HG03196 (cell line): ENCODE data around the gene PPM1A.
"Not testable (repeated sequence)": the region's sequence is repeated elsewhere in the genome, so short reads cannot be mapped to it uniquely, and the experiment has no call there.

Experiments used
- ATAC-seq: cut with Tn5 transposase; IDR thresholded peaks from one replicate; pipeline ENCODE4 v1.9.1; 2021; ENCODE audit not compliant: unreplicated experiment

PPM1A gene

DNA sequence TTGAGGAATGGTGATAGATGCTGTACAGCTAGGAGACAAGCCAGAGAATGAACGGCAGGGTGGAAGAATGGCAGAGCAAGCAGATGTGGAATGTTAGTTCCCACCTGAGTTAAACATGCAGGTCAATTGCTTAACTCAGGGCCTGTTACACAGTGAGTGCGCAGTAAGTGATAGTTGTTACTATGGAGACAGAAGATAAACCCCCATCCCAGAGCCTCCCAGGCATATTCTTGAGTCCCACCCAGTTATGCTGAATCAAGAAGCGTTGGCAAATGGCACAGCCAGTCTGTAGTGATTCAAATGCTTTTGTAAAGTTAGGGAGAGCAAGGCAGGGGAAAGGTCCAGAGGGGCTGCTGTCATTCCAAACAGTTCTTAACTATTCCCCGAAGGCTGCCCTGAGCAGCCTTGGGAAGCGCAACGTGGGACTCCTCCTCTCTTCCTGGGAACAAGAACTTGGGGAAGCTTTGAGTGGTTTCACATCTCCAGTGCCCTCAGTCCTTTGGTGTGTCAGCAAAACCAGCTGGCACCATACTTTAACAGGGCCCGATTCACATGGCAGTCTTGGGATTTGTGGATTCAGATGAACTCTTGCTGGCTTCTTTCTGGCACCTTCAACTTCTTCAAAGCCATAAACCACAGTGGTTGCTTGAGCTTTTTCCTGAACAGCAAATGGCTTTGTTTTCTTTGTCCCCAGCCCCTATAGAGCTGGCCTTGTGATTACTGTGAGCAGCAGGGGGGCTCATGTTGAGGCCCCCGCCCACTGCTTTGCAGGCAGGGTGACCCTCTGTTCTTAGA, 66.4 kb downstream of the PPM1A start:
- no peak for ATAC-seq

DNA sequence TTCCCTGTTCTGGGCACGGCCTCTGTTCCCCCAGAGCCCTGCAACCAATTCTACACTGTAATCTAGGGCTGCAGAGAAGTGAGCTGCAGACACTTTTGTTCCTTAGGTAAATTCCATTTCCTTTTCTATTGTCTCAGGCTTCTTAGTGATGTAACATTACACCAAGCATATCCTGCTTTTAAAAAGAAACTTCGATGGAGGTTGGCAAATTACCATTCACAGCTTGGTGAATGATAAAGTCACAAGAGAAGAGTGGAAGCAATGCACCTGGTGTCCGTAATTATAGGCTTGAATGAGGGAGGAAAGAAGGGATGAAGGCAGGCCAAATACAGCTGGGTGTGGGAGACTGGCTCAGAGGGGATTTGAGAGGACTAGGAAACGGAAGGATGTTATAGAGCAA, 68.6 kb downstream of the PPM1A start:
- ATAC-seq = no peak

DNA sequence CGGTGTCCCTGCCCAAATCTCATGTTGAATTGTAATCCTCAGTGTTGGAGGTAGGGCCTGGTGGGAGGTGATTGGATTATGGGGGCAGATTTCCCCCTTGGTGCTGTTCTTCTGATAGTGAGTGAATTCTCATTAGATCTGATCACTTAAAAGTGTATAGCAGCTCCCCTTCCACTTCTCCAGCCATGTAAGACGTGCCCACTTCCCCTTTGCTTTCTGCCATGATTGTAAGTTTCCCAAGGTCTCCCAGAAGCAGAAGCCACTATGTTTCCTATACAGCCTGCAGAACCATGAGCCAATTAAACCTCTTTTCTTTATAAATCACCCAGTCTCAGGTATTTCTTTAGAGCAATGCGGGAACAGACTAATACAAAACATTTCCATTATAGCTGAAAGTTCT, 71.8 kb downstream of the PPM1A start:
- not testable (repeated sequence) for ATAC-seq

DNA sequence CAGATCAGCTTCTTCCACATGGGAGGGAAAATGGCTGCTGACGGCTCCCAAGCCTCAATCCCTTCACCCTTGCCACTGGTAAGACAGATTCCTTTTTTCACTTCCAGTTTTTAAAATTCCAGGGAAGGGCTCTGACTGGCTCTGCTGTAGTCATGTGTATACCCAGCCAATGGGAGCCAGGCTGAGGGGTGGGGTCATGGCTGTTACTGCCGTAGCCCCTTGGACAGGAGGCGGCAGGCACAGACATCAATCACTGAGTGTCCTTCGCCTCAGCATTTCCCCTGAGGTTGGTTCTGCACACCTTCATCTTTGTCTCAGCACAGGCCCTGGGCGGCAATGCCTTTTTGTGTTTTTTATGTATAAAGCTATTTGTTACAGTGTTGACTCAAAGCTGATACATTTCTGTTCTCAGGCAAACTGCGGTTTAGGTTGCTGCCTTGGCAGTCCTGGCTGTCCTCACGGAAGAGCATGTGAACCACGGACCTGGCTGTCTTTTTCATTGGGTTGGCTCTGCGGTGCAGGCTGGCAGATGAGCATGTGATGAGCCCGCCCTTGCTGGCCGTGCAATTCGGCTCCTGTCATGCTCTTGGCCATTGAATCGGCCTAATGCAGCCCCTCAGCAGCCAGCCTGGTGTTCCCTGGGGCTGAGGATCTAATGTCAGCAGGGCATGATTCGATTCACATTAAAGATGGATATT, 74.3 kb downstream of the PPM1A start:
- ATAC-seq = no peak

DNA sequence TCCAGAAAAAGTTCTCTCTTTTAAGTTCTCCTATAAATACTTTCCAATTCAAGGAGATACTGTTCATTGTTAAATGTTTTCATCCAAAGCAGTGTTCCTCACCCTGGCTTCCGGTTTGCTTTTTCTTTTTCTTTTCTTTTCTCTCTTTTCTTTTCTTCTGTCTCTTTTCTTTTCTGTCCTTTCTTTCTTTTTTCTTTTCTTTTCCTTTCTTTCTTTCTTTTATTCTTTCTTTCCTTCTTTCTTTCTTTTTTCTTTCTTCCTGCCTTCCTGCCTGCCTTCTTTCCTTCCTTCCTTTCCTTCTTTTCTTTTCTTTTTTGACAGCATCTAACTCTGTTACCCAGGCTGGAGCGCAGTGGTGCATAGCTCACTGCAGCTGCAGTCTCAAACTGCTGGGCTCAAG, 75.8 kb downstream of the PPM1A start:
- no peak for ATAC-seq

DNA sequence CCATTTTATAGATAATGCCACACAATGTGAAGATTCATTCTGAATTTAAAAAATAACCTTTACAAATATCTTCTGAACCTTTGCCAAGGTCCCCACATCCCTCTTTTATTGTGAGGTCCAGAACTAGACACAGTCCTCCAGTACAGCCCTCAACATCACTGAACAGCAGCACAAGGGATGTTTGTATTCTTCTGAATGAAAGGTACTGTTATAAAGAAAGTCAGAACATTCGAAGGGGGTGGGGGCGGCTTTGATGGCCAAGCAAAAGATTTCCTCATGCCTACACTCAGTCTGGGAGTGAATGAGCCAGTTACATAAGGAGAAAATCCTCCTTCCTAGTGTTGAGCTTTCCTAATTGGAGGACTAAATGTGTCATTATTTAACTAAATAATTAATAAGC, 77.3 kb downstream of the PPM1A start:
- no peak for ATAC-seq

DNA sequence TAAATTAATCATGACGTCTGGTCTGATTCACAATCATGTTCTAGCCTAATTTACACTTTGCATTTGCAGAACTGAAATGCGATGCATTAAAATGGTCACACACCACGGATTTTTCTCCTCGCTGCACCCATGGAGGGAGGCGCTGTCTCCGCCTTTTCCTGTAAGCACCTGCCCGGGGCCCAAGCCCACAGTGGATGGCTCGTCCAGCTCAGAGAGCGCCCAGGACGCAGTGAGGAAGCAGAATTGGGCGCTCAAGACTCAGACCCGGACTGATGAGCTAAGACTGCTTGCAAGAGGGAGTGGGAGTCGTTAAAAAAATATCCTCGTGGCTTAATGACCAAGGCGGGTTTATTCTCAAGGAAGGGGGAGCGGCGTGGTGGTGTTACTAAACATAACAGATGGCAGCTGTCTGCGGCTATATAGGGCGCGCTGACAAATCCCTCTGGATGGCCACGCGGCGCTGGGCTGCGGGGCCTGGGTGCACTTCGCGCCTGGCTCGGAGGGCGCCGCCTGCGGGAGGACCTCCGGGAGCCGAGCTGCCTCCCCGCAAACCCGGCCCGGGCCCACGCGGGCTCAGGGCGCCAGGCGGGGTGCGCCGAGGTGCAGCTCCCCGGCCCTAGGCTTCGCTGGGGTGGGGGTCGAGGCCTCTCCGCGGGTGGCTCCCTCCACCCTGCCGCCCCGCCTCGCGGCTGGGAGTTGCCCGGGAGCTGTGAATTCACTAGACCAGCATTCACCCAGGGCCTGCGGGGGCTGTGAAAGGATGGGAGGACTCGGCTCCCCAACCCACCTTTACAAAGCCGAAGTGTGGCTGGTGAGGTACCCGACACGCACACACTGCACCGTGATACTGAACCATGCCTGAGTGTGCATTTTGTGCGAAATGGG, 78.7 kb downstream of the PPM1A start:
- peak; percentile 56 for ATAC-seq

DNA sequence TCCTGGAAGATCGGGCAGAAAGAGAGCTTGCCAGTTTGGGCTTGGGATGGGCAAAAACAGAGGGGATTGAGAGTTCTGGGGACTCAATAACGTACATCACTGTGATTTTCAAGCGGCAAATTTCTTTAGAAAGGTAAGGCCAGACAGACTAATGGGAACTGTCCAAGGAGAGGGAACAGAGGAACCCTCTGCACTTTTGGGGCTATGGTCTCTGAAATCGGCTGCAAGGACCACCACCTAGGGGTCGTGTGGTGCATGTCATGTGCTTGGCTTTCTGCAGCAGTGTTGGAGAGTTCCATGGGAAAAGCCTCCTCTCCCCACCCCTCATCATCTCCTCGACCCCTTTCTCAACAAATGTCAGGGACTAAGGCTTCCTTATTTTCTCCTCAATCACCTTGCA, 79.6 kb downstream of the PPM1A start:
- no peak for ATAC-seq

DNA sequence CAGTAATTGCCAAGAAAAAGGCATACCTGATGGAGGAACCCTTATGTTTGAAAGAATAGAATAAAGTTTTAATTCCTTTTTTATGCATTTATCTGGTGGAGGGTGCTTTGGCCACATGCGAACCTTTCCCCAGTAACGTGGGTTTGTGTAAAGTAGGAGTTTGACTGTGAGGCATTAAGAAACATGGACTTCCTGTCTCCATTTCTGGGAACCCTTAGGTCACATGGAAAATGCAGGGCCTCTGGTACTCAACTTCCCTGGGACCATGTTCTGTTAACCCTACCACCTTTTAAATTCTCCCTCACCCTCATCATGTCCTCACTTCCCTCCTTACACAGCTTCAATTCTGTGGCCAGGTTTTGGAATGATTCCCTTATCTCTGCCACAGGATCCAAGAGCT, 80.3 kb downstream of the PPM1A start:
- no peak for ATAC-seq

DNA sequence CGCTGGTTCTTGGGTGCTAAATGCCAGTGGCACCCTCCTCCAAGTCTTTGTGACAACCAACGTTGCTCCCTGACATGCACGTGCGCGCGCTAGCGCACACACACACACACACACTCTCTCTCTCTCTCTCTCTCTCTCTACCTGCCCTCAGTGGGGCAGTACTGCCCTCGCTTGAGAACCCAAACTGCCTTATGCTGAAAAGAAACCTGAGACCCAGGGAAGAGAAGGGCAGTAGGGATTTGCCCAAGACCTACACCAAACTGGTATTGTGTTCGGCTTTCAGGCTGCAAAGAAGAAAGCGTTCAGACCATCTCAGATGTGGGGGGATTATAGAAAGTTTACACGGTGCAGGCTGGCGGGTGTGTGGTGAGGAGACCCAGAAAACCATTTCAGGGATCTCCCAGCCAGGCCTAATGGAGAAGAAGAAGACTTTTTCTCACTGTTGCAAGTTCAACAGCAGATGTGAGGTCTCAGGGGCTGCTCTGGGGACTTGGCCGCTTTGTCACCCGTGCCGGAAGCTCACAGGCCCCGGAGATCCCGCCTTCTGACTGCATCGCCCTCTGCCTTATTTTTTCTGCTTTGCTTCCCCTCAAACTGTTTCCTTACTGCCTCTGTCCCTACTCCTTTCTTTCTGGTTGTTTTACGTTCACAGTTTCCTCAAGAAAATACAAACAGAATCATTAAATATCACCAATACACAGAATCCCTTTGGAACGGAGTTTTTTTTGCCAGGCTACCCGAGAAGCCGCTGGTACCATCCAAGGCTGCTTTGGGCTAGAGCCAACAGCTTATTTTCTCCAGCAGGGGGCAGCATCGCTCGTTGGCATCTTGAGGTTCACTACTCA, 82.4 kb downstream of the PPM1A start:
- ATAC-seq = peak; percentile 80

DNA sequence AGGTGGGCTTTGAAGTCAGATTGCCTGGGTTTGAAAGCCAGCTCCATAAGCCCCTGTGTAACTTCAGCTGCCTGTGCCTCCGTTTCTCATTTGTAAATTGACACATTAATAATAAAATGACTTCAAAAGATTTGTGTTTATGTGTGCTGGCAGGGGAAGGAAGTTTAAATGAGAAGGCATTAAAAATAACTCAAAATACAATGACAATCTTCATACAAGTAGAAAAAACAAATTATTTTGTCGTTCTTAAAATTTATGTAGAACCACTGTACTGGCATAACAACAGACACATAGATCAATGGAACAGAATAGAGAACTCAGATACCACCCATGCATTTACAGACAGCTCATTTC, 83.0 kb downstream of the PPM1A start:
- no peak for ATAC-seq

DNA sequence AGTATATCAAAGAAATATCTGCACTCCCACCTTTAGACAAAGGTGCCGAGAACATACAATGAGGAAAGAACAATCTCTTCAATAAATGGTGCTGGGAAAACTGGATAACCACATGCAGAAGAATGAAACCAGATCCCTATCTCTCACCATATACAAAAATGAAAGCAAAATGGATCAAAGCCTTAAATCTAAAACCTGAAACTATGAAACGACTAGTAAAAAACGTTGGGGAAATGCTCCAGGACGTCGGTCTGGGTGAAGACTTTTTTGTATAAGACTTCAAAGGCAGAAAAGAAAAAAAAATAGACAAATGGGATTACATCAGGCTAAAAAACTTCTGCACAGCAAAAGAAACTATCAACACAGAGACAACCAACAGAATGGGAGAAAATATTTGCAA, 83.8 kb downstream of the PPM1A start:
- ATAC-seq = no peak

DNA sequence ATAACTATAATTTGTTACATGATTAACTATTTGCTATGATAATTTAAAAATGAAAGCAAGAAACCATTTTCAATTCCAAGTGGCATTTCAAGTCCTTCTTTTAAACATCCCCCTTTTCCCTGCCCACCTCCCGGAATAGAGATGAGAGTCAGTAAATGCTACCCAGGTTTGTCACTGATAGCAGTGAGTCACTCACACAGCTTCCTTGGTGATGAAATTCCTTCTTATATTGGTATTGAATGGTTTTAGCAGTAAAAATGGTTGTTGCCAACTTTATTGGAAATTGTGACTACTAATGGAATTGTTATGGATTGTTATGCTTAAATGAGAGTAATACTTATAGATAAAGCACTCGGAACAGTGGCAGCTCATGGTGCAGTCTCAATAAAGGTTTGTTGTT, 90.5 kb downstream of the PPM1A start:
- no peak for ATAC-seq

DNA sequence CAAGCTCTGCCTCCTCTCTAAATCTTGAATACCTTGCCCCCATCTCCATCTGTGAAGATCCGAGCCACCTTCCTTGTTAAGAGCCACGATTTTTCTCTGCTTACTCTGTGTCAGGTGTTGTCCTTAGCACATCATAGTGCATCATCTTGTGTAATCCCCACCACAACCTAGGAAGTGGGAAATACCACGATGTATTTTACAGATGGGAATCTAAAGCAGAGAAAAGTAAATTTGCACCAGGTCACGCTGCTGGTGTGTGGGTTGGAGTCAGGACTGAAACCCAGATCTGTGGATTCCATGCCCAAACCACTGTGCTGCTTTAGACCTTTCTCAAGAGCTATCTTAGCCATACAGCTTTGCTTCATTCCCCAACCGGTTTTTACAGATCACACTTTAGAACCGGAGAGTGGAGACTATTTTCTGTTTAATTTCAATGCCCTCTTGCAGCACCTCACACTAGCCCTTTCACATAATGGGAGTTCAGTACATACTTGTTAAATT, 94.6 kb downstream of the PPM1A start:
- no peak for ATAC-seq

DNA sequence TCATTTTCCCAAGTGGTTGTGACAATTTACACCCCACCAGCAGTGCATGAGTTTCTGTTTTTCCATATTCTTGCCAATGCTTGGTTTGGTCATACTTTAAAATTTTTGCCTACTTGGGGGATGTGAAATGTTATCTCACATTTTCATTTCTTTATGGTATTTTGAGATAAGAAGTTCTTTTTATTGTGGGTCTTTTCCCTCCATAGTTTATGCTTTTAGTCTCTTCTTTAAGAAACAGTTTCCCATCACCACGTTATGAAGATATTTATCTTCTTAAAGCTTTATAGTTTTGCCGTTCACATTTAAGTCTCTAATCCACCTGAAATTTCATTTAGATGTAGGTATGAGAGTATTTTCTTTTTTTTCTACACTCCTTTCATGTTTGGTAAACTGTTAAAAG, 95.7 kb downstream of the PPM1A start:
- no peak for ATAC-seq

DNA sequence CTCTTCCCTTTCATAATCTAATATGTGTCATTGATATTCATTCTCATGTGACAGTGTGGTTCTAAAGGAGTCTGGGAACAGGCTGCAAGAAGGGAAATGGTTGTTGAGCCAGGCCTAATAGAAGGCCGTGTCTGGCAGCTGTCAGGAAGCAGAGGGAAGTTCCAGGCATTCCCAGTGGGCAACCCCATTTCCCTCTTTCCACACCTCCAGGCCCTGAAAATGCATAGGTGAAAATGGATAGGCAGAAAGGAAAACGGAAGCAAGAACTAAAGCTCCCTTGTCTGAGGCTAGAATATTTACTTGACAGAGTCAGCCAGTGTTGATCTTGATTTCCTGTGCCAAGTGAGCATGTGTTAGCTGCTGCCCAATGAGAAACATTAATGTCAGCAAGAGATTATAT, 97.7 kb downstream of the PPM1A start:
- ATAC-seq = no peak

DNA sequence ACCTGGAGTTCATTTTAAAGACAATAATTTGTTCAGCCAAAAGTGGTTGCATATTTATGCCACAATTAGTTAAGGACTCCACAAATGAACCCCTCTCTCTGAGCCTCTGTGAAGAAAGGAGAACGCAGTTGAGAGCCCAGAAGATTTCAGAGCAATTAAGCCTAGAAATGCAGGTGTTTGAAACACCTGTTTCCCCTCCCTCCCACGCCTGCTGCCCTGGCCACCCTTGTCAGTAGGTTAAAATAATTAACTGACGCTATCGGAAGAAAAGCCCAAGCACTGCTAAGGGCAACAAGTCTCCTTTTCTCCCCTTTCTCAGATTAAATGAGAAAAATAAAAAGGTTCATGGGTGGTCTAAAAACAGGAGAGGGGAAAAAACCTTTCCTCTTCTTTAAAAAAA, 99.2 kb downstream of the PPM1A start:
- ATAC-seq = no peak
